HG03280 (cell line): ENCODE measurements around the gene BRF1.

Experiments used
- ATAC-seq: cut with Tn5 transposase; IDR thresholded peaks from one replicate; pipeline ENCODE4 v1.9.1; 2021; ENCODE audit warnings: mild to moderate bottlenecking, moderate library complexity; ENCODE audit not compliant: unreplicated experiment

The BRF1 gene

GRCh38 chr14:105177082-105177481 lies 123.7 kb downstream of the BRF1 start:
- ATAC-seq: no peak

DNA sequence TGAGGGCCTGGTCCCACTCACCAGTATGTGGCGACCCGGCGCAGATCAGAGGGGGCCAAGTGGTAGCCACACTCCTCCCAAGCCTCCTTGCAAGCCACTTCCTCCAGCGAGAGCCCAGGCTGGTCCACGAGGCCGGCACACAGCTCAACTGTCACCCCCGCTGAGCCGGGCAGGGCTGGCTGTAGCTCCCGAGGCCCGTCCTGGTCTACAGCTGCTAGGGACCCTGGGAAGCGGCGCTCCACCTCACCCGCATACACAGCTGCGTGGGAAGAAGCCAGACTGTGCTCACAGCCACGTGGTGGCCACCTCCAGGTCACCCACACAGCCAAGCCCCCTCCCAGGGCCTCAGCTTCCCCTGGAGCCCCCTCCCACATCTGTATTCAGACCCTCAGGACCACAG lies 124.3 kb downstream of the BRF1 start:
- no peak for ATAC-seq

DNA sequence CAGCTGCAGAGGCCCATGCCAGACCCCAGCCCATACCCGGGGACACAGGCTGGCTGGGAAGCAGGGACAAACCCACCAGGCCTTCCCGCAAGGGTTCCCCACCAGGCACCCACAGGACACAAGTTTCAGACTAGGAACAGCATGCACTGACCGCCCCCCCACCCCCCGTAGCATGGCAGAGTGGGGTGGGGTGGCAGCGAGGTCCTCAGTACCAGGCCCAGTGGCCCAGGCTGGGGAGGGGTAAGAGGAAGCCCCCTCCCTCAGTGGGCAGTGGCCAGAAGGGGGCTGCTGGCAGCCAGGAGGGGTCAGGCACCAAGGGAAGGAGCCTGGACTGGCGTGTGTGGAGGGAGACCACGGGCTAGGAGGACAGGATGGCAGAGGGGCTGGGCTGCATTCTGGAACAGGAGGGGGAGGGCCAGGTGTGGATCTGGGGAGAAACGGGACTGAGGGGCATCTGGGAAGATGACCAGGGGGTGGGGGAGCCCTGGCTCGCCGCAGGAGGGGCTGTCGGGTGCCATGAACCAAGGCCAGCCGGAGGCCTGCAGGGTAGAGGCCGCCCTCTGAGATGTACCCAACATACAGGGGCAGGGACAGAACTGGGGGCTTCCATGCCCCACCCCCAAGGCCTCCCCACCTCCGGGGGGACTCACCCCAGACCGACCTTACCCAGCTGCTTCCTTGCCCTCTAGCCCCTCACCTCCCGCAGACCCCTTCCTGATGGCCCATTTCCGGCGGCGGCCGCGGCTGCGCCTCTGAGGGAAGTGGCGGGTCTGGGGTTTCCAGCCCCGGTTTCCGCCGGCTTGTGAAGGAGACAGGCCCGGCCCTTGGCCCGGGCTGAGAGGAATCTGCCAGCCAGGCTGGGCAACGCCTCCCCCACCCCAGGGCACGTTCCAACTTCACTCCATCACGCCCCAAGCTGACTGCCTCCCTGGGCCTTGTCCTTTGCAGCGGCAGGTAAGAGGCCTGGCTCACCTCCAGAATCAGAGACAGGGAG lies 126.6 kb downstream of the BRF1 start:
- ATAC-seq: no peak

DNA sequence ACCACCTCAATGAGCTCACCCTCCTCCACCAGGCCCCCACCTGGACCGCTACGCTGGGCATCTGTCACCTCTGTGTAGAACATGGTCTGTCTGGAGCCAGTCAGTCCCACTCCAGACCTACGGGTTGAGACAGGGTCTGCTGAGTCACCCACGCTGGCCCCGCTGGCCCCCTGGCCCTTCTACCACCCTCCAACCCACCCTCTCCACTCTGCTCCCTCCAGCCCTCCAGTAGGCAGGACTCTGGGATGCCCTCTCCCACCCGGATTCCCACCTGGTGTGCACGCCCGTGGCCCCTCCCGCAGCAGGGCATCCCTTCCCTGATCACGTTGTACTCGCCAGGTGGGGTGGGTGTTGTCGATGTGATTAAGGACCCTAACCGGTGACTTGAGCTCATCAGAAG lies 127.7 kb downstream of the BRF1 start:
- no peak for ATAC-seq

DNA sequence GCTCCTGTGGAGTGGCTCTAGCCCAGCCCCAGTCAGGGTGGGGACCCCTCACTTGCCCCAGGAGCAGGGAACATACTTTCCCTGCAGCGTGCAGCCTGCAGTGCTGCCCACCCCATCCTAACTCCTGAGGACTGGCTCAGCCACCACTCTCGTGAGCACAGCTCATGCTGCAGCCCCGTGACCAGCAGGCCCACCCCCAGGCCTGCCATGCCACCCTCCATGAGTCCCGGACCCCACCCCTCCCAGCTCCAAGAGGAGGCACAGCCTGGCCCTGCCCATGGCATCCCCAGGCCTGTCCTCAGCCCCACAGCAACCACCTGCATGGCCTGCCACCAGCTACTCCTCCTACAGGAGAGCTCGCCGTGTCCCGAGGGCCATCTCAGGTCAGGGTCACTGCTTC lies 128.3 kb downstream of the BRF1 start:
- ATAC-seq: no peak

DNA sequence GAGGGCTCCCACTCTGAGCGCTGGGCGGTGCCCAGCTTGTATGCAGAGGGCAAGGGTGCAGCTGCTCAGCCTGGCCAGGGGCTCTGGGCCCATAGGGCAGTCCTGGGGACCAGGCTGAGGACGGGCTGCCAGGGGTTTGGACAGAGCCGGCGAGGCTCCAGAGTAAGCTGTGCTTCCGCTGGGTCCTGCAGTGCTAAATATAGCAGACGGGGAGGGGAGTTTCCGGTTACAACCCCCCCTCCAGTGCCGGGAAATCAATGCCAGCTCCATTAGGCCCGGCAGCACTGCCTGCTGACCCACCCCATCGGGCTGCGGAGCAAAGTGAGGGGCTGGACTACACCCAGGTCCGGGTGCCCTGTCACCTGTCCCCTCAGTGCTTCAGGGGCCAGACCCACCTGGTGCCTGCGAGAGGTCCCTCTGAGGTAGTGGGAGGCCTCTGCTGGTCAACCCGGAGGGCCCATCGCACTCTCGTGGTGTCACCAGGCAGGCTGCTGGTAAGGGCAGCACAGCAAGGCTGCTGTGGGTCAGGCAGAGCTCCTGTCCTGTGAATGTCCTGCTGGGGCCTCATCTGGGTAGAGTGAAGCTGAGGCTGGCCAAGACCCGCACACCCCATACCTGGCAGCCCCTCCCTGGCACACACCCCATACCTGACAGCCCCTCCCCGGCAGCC lies 129.7 kb downstream of the BRF1 start:
- no peak for ATAC-seq

DNA sequence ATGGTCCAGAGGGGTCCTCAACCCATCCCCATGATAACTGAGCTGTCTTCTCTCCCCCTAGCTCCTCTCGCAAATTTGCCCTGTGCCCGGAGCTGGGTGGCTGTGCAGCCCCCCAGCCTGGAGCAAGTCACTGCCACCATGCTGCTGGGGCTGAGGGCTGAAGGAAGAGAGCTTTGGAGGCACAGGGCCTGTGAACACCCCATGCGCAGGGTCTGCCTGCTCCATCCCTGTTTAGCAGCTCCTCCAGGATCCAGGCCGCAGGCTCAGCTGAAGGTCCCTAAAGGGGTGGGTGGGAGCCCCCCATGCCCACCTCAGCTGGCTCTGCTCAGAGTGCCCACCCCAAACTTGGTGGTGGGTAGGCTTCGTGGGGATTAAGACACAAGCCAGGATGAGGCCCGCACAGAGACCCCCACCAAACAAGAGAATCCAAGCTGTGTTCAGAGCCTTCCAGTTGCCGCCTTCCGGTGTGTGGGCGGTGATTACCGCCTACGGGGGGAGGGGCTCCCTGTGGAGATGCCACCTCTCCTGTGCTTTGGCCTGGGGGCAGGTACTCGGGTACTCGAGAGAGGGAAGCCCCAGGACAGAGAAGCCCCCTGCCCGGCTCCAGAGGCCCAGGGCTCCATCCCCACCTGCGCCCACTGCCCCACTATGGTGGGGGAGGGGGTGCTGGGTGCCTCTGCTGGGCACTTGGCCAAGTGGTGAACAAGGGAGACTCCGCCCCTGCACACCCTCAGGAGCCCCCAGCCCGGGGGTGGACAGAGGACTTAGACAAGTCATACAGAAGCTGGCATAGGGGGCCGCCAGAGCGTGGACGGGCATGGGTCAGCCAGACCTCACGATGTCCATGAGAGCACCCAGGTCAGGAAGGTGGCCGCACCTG lies 130.8 kb downstream of the BRF1 start:
- ATAC-seq: no peak

DNA sequence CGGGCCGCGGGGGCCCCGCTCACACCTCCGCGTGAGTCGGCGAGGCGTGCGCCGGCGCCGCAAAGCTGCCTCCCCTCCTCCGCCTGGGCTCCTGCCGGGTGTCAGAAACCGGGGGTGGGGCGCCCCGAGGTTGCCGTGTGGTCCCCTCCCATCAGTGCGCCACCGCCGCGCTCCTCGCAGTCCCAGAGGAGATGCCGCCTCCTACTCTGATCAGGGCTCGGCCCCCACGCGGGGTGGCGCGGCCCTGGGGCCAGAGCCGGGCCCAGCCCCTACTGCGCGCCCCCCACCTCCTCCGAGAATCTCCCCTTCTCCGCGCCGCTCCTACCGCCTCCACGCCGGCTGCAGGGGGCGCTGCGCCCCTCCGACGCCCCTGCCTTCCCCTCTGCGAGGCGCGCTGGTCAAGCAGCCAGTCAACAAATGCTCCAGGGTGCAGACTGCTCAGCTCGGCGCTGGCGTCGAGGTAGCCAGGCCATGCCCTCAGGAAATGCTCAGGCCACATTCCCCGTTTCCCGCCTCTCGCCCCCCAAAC lies 131.8 kb downstream of the BRF1 start:
- ATAC-seq: no peak

DNA sequence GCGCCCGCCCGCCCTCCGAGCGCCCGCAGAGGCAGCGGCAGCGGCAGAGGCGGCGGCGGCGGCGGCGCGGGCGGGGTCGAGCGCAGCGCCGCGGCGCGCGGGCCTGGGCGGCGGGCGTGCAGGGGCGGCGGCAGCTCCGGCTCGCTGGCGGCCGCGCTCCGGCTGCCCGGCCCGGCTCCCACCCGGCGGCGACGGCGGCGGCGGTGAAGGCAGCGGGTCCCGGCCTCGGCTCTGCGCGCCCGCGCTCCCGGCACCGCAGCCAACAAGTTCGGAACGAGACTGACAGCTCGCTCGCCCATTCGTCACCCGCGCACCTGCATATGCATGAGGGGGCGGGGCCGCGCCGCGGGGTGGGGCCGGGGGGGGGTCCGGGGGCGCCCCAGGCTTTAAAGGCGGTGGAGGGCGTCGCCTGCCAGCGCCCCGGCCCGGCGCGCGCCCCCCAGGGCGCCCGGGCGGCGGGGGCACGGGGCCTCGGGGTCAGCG lies 132.3 kb downstream of the BRF1 start, which contains the start of gene JAG2:
TSS of gene JAG2 (minus strand) at position 281 of the 483 bp plus-strand sequence. CDS start 356 bp downstream, outside the sequence.
- no peak for ATAC-seq

DNA sequence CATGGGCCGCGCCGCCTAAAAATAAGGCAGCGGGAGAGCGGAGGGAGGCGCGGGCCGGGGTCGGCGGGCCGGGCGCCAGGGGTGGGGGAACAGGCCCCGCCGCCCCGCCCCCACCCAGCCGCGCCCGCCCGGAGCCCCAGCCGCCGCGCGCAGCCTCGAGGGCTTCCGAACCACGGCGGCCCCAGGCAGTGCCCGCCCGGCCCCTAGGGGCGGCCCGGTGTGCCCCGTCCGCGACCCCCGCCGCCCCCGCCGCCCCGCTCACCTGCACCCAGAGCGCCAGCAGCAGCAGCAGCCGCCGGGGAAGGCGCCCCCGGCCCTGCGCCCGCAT lies 132.7 kb downstream of the BRF1 start:
- no peak for ATAC-seq

DNA sequence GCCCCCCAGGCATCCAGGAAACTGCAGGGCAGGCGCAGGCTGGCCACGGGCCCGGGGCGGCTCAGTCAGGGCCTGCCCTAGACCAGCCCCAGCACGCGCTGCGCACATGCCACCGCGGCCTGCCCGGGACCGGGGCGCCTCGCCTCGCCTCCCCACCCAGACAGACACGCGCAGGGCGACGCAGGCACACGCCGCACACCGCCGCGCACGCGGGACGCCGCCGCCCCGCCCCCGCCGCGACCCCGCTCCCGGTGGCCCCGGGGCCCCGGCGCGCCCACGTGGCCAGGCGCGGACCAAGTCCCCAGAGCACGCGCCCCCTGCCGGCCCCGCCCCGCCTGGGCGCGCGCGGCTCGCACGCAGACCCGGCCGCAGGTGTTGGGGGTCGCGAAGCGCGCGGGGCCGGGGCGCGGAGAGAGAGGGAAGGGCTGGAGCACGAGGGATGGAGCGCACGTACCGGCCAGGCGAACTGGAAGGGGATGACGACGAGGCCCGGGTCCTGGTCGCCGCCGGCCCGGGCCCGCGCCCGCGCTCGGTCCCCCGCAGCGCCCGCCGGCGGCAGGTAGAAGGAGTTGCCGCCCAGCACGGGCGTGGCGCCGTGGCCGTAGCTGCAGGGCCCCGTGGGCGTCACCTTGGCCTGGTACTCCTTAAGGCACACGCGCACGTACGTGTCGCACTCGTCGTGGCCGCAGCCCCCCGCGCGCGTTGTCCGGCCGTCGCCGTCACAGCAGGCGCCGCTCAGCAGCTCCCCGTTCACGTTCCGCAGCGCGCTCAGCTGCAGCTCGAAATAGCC lies 133.3 kb downstream of the BRF1 start:
- ATAC-seq: no peak

DNA sequence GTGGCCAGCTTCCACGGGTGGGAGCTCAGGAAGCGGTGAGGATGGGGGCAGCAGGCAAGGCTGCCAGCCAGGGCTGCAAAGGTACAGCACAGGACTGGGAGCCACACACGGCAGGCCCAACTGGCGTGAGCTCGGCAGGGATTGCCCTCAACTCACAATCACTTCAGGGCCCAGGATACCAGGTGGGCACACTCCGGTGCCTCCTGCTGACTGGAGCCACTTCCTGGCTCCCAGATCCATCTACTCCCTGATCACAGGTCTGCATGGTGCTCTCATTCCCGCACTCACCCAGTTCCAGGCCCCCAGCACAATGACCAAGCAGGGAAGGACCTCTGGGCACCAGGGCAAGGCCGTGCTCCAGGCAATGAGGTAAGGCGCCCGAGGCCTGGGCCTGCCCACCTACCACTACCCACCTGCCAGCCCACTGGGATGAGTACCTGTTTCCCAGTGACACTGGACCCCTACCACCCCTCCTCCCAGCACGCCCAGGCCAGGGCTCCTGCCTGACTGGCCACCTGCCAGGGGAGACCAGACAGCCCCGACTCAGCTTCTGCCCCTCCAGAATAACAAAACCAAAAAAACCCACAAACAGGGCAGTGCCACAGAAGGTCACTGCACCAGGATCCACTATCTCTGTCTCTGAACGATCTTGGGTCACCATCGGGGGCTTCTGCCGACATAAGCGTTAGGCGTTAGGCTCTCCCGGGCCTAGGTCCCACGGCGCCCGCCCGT lies 134.1 kb downstream of the BRF1 start:
- no peak for ATAC-seq

DNA sequence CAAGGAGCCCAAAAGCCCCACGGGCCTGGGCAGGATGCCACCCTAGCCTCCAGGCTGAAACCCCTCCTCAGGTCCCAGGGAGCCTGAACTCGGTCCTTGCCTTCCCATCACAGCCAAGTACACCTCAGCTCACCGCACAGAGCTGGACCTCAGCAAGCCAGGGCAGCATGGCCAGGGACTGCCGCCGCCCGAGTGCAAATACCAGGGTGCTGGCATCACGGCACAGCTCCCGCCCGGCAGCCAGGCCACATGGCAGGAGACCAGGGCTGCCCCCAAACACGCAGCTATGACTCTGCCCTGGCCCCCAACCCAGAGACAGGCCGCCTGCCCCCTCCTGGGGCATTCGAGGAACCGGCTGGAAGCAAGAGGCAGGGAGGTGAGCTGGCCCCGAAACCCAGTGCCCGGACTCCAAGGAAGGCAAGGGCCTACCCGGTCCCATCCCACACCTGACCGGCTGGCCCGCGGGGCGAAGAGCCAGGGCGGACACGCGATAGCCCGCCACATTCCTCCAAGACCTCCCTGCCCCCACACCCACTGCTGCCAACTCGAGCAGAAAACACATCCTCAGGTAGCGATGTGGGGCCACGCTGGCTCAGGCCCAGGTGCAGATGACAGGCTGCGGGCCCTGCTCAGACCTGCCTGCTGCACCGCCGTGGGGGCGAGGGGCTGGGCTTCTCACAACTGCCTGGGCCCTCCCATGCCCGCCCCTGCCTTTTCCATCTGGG lies 134.9 kb downstream of the BRF1 start:
- no peak for ATAC-seq

DNA sequence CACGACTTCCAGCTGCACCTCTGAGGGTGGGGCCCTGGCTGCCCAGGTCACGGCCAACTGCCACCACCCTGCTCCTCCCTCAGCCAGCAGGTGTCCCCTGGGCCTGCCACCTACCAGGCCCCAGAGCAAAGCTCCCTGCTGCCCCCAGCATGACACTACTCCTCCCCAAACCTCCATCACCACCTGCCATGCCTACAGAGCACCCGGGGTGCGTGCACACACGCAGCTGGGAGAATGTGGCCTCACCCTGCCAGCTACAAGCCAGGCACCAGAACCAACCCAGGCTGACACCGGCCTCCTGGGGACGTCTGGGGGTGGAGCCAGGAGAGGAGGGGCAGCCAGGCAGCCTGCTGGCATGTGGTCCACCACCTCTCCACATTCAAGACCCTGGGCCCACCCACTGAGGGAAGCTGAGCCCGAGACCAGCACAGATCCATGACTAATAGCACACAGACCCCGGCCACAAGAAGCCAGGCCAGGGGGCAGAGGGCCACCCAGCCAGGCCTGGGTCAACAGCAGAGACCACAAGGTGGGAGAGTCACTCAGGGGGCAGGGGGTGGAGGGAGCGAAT lies 135.6 kb downstream of the BRF1 start:
- no peak for ATAC-seq

- no peak for ATAC-seq
Observed at GRCh38 chr14:105163040-105163742, 137.6 kb downstream of the BRF1 start.

- no peak for ATAC-seq
Observed at GRCh38 chr14:105162669-105162979, 138.2 kb downstream of the BRF1 start.

DNA sequence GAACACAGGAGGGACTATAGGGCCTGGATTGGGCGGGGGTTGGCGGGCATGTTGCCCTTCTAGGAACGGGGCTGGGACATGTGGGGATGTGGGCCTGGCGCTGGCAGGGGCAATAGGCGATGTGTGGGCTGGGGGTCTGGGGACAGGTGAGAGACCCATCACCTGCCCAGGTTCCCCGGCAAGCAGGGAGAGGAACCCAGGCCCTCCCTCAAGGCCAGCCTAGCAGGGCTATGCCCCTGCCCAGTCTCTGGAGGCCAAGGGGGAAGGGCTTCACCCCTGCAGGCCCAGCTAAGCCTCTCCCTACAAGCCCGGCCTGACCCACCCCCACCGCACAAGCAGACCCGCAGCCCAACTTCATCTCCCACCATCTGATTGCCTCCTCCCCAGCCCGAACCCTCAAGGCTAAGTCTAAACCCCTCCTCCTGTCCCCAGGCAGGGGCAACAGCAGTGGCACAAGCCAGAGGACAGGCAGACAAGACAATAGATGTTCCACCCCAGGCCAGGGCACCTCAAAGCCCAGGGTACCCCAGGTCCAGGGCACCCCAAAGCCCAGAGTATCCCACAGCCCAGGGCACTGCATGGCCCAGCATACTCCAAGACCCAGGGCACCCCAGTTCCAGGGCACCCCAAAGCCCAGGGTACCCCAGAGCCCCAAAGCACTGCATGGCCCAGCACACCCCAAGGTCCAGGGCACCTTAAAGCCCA lies 138.7 kb downstream of the BRF1 start:
- no peak for ATAC-seq
